Activated gamma-delta T cell treated with anti-CD3 and anti-CD28 coated beads, Interleukin-2, amount 50 U/mL, for 16 hours (primary cell): ENCODE results near the gene ADAM12.
"Not testable (repeated sequence)": the region's sequence is repeated elsewhere in the genome, so short reads cannot be mapped to it uniquely, and the experiment has no call there.

ENCODE experiments used
- DNase-seq: peaks from one replicate; pipeline ENCODE4 v3.0.0-alpha.2; 2020; ENCODE audit warnings: low read depth

The ADAM12 gene

DNA sequence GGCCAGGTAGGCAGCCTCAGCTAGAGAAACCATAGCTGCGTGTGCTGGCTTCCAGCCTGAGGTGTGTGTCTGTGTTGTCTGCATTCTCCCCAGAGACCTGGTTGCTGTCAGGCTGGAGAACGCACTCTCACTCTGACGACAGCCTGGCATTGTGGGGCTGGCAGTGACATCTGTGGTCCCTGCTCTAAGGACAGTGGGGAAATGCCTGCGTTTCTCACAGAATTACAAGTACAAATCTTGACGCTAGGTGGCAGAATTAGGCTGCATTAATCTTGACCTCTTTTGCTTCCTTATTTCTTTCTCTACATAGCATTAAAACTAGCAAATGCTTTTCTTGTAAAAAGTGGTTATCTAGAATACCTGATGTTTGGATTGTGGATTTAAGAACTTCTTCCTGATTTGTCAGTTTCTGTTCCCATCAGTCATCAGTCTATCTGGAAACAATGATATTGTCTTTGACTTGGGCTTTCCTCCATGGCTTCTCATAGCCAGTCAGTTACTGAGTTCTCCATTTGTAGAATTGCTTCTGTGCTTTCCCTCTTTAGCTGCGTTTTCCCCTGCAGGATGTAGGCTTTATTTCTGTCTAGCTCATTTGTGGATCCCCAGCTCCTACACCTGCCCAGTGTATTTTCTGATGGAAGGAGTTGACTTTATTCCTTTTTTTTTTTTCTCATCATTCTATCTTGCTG, 405.9 kb downstream of the ADAM12 start:
- DNase-seq, result no peak

DNA sequence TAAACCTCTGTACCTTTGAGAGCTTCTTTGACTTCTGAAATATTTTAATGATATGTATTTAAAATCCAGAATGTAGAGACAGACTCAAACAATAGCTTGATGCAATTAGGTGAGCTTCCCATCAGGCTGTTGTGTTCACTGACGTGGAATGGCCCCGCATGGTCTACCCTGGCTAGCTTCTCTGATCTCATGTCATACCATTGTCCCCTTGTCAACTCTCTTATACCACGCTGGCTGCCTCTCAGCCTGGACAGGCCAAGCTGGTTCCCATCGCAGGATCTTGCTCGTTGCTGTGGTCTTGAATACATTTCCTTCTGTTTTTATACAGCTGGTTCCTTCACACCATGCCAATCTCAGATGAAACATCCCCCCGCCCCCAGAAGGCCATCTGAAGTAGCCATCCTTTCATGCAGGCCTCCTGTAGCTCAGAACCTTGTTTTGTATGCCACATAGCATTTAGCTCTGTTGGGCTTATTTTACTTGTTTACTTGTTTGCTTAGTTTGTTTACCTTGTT, 407.7 kb downstream of the ADAM12 start:
- no peak for DNase-seq

DNA sequence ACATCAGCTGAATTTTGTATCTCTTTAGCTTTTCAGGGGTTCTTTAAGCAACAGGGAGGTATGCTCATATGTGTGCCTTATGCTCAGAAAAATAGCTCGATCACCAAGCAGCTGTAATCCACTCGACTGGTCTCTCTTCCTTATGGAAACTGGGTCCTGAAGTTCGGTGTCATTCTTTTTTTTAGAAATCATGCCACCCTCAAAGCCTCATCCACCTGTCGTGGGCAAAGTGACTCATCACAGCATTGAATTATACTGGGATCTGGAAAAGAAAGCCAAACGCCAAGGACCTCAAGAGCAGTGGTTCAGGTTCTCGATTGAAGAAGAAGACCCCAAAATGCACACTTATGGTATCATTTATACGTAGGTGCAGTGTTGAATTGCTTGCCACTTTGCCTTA, 408.3 kb downstream of the ADAM12 start:
- no peak for DNase-seq

DNA sequence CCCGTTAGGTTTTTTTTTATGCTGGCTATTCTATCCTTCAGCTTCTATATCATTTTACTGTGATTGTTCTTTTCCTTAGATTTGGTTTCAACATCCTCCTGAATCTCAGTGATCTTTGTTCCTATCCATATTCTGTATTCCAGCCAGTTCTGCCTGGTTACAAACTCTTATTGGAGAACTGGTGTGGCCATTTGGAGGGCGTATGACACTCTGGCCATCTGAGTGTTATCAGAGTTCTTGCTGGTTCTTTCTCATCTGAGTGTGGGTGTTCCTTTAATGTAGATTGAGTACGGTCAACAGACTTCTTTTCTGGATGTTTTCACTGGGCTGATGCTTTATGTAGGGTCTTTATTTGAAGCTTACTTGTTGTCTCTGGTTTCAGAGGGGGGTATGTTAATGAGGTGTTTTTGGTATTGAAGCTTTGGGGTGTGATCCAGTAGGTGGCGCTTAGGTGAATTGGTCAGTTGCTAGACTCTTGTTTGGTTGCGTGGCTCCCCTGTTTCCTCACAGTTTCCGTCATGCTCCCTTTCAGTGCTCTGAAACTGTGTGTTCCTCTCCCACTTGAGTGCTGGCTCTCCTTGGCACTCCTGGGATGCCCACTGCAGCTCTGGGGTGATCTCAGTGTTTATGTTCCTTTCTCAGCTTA, 411.2 kb downstream of the ADAM12 start:
- DNase-seq, result no peak

DNA sequence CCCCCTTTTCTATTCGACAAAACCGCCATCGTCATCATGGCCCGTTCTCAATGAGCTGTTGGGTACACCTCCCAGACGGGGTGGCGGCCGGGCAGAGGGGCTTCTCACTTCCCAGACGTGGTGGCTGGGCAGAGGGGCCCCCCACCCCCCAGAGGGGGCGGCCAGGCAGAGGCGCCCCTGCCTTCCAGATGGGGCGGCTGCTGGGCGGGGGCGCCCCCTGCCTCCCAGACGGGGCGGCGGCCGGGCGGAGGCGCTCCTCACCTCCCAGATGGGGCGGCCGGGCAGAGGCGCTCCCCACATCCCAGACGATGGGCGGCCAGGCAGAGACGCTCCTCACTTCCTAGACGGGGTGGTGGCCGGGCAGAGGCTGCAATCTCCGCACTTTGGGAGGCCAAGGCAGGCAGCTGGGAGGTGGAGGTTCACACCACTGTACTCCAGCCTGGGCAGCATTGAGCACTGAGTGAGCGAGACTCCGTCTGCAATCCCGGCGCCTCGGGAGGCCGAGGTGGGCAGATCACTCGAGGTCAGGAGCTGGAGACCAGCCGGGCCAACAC, 418.1 kb downstream of the ADAM12 start:
- not testable (repeated sequence) for DNase-seq

DNA sequence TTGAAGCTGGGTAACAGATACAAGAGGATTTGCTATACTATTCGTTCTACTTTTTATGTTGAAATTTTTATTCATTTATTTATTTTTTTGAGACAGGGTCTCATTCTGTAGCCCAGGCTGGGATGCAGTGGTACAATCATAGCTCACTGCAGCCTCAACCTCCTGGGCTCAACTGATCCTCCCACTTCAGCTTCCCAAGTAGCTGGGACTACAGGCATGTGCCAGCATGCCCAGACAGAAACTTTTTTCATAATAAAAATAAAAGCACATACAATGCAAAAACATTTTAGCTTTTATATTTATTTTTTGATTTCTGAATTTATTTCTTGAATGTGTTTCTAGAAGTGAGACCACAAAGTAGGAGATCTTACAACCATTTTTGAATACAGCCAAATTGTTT, 420.7 kb downstream of the ADAM12 start:
- DNase-seq, result no peak

DNA sequence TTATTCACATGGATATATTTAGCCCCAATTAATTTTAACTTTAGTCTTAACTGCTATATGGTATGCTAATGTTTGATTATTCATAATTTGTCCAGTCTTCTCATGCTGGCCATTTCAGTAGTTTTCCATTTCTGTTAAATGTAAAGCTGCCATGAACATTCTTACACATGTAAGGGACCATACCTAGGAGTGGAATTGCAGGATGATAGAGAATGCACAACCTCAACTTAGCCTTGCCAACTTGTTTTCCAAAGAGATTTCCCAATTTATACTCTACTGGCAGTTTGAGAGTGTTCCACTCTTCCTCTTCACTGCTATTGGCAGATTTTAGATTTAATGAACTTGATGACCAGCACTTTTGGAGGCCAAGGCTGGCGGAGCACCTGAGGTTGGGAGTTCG, 423.7 kb downstream of the ADAM12 start:
- no peak for DNase-seq
